ENCODE data around the gene PARP4. TPM values are rescaled to one million over a fixed set of nuclear protein-coding genes. Genes with fewer than 3 reads are reported as not detected.

Gene PARP4
- polyA plus RNA-seq, 1 donor: 24.2 TPM

Other genes starting within 250 kb of the PARP4 start
- 4.9 TPM for gene C1QTNF9, start 203.2 kb downstream of the PARP4 start, polyA plus RNA-seq (ENCODE audit: insufficient read length)
- gene ATP12A, start 167.6 kb upstream of the PARP4 start, polyA plus RNA-seq (ENCODE audit: insufficient read length): not detected